ENCODE measurements around the gene SFRP4. TPM values are rescaled to one million over a fixed set of nuclear protein-coding genes. Genes with fewer than 3 reads are reported as not detected.
"Not testable (repeated sequence)": the region's sequence is repeated elsewhere in the genome, so short reads cannot be mapped to it uniquely, and the experiment has no call there.

The SFRP4 gene
- total and polyA plus RNA-seq, 4 donors = under 0.01 to 0.28 (median 0.19) TPM

GRCh38 chr7:37956791-37957190, 40.2 kb upstream of the SFRP4 start (continued):
- TF ChIP-seq, protein P1, sequence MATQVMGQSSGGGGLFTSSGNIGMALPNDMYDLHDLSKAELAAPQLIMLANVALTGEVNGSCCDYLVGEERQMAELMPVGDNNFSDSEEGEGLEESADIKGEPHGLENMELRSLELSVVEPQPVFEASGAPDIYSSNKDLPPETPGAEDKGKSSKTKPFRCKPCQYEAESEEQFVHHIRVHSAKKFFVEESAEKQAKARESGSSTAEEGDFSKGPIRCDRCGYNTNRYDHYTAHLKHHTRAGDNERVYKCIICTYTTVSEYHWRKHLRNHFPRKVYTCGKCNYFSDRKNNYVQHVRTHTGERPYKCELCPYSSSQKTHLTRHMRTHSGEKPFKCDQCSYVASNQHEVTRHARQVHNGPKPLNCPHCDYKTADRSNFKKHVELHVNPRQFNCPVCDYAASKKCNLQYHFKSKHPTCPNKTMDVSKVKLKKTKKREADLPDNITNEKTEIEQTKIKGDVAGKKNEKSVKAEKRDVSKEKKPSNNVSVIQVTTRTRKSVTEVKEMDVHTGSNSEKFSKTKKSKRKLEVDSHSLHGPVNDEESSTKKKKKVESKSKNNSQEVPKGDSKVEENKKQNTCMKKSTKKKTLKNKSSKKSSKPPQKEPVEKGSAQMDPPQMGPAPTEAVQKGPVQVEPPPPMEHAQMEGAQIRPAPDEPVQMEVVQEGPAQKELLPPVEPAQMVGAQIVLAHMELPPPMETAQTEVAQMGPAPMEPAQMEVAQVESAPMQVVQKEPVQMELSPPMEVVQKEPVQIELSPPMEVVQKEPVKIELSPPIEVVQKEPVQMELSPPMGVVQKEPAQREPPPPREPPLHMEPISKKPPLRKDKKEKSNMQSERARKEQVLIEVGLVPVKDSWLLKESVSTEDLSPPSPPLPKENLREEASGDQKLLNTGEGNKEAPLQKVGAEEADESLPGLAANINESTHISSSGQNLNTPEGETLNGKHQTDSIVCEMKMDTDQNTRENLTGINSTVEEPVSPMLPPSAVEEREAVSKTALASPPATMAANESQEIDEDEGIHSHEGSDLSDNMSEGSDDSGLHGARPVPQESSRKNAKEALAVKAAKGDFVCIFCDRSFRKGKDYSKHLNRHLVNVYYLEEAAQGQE (IDR thresholded peaks at IDR 0.05) = no peak

DNA sequence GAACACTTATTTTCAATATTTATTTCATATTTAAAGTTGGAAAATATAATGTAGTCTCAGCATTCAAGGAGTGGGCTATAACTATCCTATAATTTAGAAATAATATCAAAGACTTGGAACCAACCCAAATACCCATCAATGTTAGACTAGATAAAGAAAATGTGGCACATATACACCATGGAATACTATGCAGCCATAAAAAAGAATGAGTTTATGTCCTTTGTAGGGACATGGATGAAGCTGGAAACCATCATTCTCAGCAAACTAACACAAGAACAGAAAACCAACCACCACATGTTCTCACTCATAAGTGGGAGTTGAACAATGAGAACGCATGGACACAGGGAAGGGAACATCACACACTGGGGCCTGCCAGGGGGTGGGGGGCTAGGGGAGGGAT, 37.6 kb upstream of the SFRP4 start:
- H3K9ac ChIP-seq (ENCODE audit: low read depth in 1 of 2, low read length in 2 of 2); H3K27me3 ChIP-seq (ENCODE audit: control insufficient read depth in 4 of 4, insufficient read depth in 4 of 4, low read length in 3 of 4); DNase-seq (ENCODE audit: low spot score); H3K9me3 ChIP-seq (ENCODE audit: control insufficient read depth in 4 of 4, low read length in 3 of 4); H3K4me1 ChIP-seq (ENCODE audit: control insufficient read depth in 4 of 4, insufficient read depth in 4 of 4, low read length in 3 of 4); H3K36me3 ChIP-seq (ENCODE audit: control insufficient read depth in 4 of 4, insufficient read depth in 3 of 4, low read depth in 1 of 4, low read length in 3 of 4); H3K4me3 ChIP-seq (ENCODE audit: low read depth in 1 of 3, low read length in 3 of 3); H3K27ac ChIP-seq (ENCODE audit: low read depth in 1 of 2, low read length in 2 of 2): not testable (repeated sequence)
- 96% methylated on average over 1 of the region's 1 CpG for WGBS

- DNase-seq (ENCODE audit: low spot score) = no peak
- no peaks in the 10 kb centered on the region for H3K27me3 ChIP-seq (ENCODE audit: control insufficient read depth in 4 of 4, insufficient read depth in 4 of 4, low read length in 3 of 4)
- no peak overlapping the region for H3K4me3 ChIP-seq (ENCODE audit: low read depth in 1 of 3, low read length in 3 of 3)
- no peaks in the 10 kb centered on the region for H3K9me3 ChIP-seq (ENCODE audit: control insufficient read depth in 4 of 4, low read length in 3 of 4)
- TF ChIP-seq YY1 (IDR thresholded peaks at IDR 0.05) (no peak), FOXA1 (IDR thresholded peaks at IDR 0.05) (no peak), RXRA (IDR thresholded peaks at IDR 0.05) (no peak), NR2F2 (IDR thresholded peaks at IDR 0.05) (no peak), MAX (IDR thresholded peaks at IDR 0.05) (no peak), RAD21 (IDR thresholded peaks at IDR 0.05) (no peak)
- TF ChIP-seq, protein P2, sequence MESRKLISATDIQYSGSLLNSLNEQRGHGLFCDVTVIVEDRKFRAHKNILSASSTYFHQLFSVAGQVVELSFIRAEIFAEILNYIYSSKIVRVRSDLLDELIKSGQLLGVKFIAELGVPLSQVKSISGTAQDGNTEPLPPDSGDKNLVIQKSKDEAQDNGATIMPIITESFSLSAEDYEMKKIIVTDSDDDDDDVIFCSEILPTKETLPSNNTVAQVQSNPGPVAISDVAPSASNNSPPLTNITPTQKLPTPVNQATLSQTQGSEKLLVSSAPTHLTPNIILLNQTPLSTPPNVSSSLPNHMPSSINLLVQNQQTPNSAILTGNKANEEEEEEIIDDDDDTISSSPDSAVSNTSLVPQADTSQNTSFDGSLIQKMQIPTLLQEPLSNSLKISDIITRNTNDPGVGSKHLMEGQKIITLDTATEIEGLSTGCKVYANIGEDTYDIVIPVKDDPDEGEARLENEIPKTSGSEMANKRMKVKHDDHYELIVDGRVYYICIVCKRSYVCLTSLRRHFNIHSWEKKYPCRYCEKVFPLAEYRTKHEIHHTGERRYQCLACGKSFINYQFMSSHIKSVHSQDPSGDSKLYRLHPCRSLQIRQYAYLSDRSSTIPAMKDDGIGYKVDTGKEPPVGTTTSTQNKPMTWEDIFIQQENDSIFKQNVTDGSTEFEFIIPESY (IDR thresholded peaks at IDR 0.05) = no peak
- no peak overlapping the region for H3K9ac ChIP-seq (ENCODE audit: low read depth in 1 of 2, low read length in 2 of 2)
- no peak overlapping the region for H3K27ac ChIP-seq (ENCODE audit: low read depth in 1 of 2, low read length in 2 of 2)
- WGBS = 82% methylated on average over 2 of the region's 2 CpGs
- H3K4me1 ChIP-seq (ENCODE audit: control insufficient read depth in 4 of 4, insufficient read depth in 4 of 4, low read length in 3 of 4) = no peaks in the 10 kb centered on the region
- no peaks in the 10 kb centered on the region for H3K36me3 ChIP-seq (ENCODE audit: control insufficient read depth in 4 of 4, insufficient read depth in 3 of 4, low read depth in 1 of 4, low read length in 3 of 4)
Measured at GRCh38 chr7:37952240-37952639, 35.6 kb upstream of the SFRP4 start.

DNA sequence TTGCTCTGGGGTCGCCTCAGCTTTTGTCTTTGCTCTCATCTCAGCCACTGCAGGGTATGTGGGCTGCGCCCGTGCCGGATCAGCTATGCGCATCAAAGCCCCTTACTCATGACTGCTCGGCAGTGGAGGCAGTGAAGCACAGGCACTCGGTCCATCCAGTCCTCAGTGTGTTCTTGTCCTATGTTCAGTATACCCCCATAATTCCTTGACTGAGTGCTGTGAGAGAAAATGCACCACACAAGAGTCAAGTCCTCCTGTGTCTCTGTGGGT, 31.3 kb upstream of the SFRP4 start:
- WGBS = 95% methylated on average over 7 of the region's 7 CpGs
- no peaks in the 10 kb centered on the region for H3K9me3 ChIP-seq (ENCODE audit: control insufficient read depth in 4 of 4, low read length in 3 of 4)
- H3K4me3 ChIP-seq (ENCODE audit: low read depth in 1 of 3, low read length in 3 of 3) = no peak overlapping the region
- H3K36me3 ChIP-seq (ENCODE audit: control insufficient read depth in 4 of 4, insufficient read depth in 3 of 4, low read depth in 1 of 4, low read length in 3 of 4) = no peaks in the 10 kb centered on the region
- no peak overlapping the region for H3K27ac ChIP-seq (ENCODE audit: low read depth in 1 of 2, low read length in 2 of 2)
- DNase-seq (ENCODE audit: low spot score) = no peak
- no peak overlapping the region for H3K9ac ChIP-seq (ENCODE audit: low read depth in 1 of 2, low read length in 2 of 2)
- H3K4me1 ChIP-seq (ENCODE audit: control insufficient read depth in 4 of 4, insufficient read depth in 4 of 4, low read length in 3 of 4) = peaks cover 0 to 6% (median 2%) of the 10 kb centered on the region in 4 donors
- H3K27me3 ChIP-seq (ENCODE audit: control insufficient read depth in 4 of 4, insufficient read depth in 4 of 4, low read length in 3 of 4) = no peaks in the 10 kb centered on the region
- TF ChIP-seq, protein P2 (IDR thresholded peaks at IDR 0.05) = no peak
- TF ChIP-seq, protein P1 (IDR thresholded peaks at IDR 0.05) = no peak
- no peak for TF ChIP-seq EGR1 (IDR thresholded peaks at IDR 0.05; ENCODE audit: low read depth in 2 of 2)
- TF ChIP-seq YY1 (IDR thresholded peaks at IDR 0.05) = no peak
- TF ChIP-seq JUND (IDR thresholded peaks at IDR 0.05) = no peak
- TF ChIP-seq RAD21 (IDR thresholded peaks at IDR 0.05) = no peak
- TF ChIP-seq FOXA1 (IDR thresholded peaks at IDR 0.05) = no peak
- TF ChIP-seq, protein P3, sequence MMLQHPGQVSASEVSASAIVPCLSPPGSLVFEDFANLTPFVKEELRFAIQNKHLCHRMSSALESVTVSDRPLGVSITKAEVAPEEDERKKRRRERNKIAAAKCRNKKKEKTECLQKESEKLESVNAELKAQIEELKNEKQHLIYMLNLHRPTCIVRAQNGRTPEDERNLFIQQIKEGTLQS (IDR thresholded peaks at IDR 0.05) = no peak
- TF ChIP-seq HNF4G (IDR thresholded peaks at IDR 0.05) = no peak
- TF ChIP-seq MAX (IDR thresholded peaks at IDR 0.05) = no peak
- TF ChIP-seq HNF4A (conservative IDR thresholded peaks at IDR 0.05) = no peak
- no peak for TF ChIP-seq TAF1 (conservative IDR thresholded peaks at IDR 0.05)

Measured in liver (tissue), 9 donors.